HUES48 (cell line): Measurements from ENCODE around the gene MOB1B.

Experiments used
- H3K27ac ChIP-seq: one replicate; pipeline ENCODE4 v1.7.0; 2013; ENCODE audit warnings: low read depth, low read length, inconsistent platforms
- H3K27me3 ChIP-seq: 2 replicates; pipeline ENCODE4 v1.6.1; 2013; ENCODE audit warnings: mild to moderate bottlenecking, low read length; ENCODE audit not compliant: control insufficient read depth, insufficient read depth
- H3K36me3 ChIP-seq: 2 replicates; pipeline ENCODE4 v1.6.1; 2013; ENCODE audit warnings: low read length; ENCODE audit not compliant: control insufficient read depth, insufficient read depth
- H3K4me1 ChIP-seq: 2 replicates; pipeline ENCODE4 v1.6.1; 2013; ENCODE audit warnings: mild to moderate bottlenecking, low read length; ENCODE audit not compliant: control insufficient read depth, insufficient read depth
- H3K4me3 ChIP-seq: 2 replicates; pipeline ENCODE4 v1.5.1; 2013; ENCODE audit warnings: mild to moderate bottlenecking, low read depth, low read length
- H3K9ac ChIP-seq: 2 replicates; pipeline ENCODE4 v1.6.1; 2013; ENCODE audit warnings: mild to moderate bottlenecking, low read depth, low read length, moderate library complexity
- H3K9me3 ChIP-seq: 2 replicates; pipeline ENCODE4 v1.6.1; 2013; ENCODE audit warnings: low read length; ENCODE audit not compliant: control insufficient read depth, insufficient read depth

Gene MOB1B

DNA sequence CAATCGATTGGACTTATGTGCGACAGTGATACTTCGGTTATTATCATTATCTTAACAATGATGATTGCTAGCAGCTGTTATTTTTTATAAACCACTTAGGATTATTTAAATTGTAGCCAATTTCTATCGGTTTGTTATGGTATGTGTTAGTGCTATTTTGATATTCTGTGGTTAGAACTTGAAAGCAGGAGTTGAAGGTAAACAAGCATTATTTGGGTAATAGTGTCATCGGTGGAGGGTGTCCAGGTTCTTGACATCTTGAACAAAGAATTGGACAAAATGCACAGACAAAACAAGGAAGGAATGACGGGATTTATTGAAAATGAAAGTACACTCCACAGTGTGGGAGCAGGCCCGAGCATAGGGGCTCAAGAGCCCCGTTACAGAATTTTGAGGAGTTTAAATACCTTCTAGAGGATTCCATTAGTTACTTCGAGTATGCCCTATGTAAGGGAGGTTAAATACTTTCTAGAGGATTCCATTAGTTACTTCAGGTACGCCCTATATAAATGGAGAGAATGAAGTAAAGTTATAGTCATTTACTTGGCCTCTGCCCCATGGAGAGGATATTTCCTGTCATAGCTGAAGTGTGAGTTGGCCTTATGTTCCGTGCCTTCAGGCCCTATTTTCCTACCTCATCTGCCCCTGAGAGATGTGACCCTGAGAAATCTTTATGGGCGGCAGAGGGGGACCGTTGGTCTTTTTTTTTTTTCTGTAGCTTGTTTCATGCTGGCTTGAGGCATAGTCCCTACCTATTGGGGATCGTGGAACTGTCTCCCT is 13.1 kb downstream of the MOB1B start:
- Histone ChIP-seq H3K9ac (no peak overlapping the region), H3K4me1 (no peaks in the 10 kb centered on the region; the same call in 1 of the 2 replicates), H3K27ac (no peak overlapping the region), H3K4me3 (no peak overlapping the region), H3K9me3 (peaks cover 7% of the 10 kb centered on the region; the same call in 1 of the 2 replicates), H3K36me3 (0 out of 2 replicates have a peak, but pooled peaks cover 4% of the 10 kb centered on the region), H3K27me3 (no peaks in the 10 kb centered on the region)

- Histone ChIP-seq H3K9ac (no peak overlapping the region), H3K4me1 (no peaks in the 10 kb centered on the region; the same call in 1 of the 2 replicates), H3K9me3 (peaks cover 15% of the 10 kb centered on the region; the same call in 1 of the 2 replicates), H3K36me3 (0 out of 2 replicates have a peak, but pooled peaks cover 4% of the 10 kb centered on the region), H3K27ac (no peak overlapping the region), H3K4me3 (no peak overlapping the region), H3K27me3 (no peaks in the 10 kb centered on the region)
Observed at GRCh38 chr4:70915874-70916559, 13.8 kb downstream of the MOB1B start.

GRCh38 chr4:70920592-70920991 is 18.4 kb downstream of the MOB1B start:
- H3K9me3 ChIP-seq: peaks cover 16% of the 10 kb centered on the region; the same call in 1 of the 2 replicates
- H3K9ac ChIP-seq: no peak overlapping the region
- H3K27me3 ChIP-seq: no peaks in the 10 kb centered on the region
- no peak overlapping the region for H3K4me3 ChIP-seq
- H3K36me3 ChIP-seq: no peaks in the 10 kb centered on the region
- no peak overlapping the region for H3K27ac ChIP-seq
- H3K4me1 ChIP-seq: peaks cover 26% of the 10 kb centered on the region

DNA sequence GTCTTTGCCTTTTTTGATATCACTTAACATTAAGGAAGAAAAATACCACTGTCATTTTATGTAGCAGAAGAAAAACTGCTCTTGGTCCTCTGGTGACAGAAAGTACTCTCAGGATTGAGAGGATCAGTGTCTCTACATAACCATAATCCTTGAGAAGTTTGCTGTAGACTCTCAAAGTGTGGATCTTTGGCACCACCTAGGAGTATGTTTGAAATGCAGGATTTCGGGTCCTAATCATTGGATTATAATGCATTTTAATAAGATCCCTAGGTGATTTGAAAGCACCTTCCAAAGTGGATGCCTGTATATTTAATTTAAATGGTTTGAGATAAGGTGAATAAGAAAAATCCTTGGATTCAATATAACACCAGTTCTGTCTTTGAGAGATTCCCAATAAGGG is 23.2 kb downstream of the MOB1B start:
- H3K36me3 ChIP-seq: no peaks in the 10 kb centered on the region
- no peak overlapping the region for H3K27ac ChIP-seq
- H3K9ac ChIP-seq: no peak overlapping the region
- peaks cover 7% of the 10 kb centered on the region; the same call in 1 of the 2 replicates for H3K9me3 ChIP-seq
- no peak overlapping the region for H3K4me3 ChIP-seq
- H3K4me1 ChIP-seq: peaks cover 39% of the 10 kb centered on the region
- no peaks in the 10 kb centered on the region for H3K27me3 ChIP-seq

DNA sequence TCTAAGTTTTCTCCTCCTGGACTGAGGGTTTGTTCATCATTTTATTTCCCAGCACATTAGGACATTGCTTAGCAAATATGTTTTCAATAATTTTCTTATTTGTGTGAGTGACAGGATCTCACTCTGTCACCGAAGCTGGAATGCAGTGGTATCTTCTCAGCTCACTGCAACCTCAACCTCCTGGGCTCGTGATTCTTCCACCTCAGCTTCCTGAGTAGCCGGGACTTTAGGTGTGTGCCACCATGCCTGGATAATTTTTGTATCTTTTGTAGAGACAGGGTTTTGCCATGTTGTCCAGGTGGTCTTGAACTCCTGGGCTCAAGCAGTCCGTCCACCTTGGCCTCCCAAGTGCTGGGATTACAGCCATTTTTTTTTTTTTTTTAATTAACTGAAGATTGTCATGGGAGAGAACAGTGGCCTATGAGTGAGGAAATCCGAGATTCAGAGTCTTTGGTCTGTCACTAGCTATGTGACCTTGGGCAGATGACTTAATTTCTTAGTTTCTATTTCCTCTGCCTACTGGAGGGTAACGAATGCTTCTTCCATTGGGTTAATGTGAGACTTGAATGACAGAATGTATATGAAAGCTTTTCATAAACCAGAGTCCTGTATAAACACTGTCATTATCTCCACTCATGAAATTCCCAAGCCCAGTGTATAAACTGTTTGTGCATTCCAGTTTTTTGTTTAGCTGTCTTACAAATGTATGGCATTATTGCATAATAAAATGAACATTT is 23.9 kb downstream of the MOB1B start:
- Histone ChIP-seq H3K36me3 (no peaks in the 10 kb centered on the region), H3K9ac (no peak overlapping the region), H3K4me3 (no peak overlapping the region), H3K9me3 (0 out of 2 replicates have a peak, but pooled peaks cover under 1% of the 10 kb centered on the region), H3K27ac (no peak overlapping the region), H3K4me1 (peaks cover 39% of the 10 kb centered on the region), H3K27me3 (no peaks in the 10 kb centered on the region)

DNA sequence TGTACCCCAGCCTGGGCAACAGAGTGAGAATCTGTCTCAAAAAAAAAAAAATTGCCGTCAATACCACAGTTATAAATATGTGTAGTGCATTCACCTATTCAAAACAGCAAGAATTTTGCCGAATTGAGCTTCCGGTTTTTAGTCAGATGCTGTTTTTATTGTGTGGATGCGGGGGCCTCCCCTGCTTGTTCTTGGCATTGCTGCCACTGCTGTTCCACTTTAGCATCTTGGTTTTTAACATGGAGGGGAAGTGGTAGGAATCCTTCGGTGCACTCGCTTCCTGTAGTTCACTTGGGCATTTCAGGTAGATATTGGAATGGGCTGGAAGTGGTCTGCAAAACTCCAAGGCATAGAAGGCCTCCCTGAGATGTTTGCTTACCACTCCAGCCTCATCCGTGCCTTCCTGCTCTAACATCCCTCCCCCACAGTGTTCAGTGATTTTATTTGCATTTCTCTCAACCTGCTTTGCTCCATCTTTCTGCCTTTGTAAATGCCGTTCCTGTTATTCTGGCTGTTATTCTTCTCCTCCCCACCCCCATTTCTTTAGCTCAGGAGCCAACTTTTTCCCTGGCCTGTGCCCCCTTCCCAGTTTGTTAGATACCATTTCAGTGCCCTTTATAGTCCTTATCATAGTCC is 25.5 kb downstream of the MOB1B start:
- Histone ChIP-seq H3K36me3 (no peaks in the 10 kb centered on the region), H3K4me1 (peaks cover 34% of the 10 kb centered on the region), H3K27ac (no peak overlapping the region), H3K9me3 (no peaks in the 10 kb centered on the region), H3K9ac (no peak overlapping the region), H3K27me3 (no peaks in the 10 kb centered on the region), H3K4me3 (no peak overlapping the region)

DNA sequence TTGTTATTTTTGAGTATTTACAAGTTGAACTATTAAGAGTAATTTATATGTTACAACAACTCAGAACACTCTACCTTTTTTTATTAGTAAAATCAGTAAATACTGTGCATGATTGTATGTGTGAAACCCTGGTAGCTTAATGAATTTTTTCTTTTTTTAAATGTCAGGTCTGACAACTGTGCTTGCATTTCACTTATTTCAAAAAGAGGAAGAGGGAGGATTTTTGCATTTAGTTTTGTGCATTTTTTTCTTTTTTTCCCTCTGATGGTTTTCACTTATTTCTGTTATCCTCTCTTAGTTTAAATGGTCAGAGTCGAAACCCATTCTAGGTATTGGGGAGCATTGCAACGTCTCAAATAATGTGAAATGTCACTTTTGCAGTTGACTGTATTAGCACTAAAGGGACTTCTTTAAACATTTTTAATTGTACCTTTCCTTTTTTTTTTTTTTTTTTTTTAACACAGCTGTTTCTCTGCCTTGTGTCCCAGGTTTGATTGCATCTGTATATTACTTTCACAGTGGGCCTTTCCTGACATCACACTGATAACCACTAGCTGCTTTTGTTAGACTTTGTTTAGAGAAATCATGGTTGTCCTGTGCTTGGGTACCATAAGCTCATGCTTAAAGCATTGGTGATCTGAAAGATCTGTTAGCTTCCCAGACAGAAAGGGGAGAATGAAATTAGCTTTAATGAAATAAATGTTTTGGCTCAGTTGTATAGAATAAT is 28.5 kb downstream of the MOB1B start:
- no peaks in the 10 kb centered on the region for H3K36me3 ChIP-seq
- no peak overlapping the region for H3K9ac ChIP-seq
- H3K4me3 ChIP-seq: no peak overlapping the region
- H3K27ac ChIP-seq: no peak overlapping the region
- H3K9me3 ChIP-seq: no peaks in the 10 kb centered on the region
- H3K4me1 ChIP-seq: peaks cover 12% of the 10 kb centered on the region; the same call in 1 of the 2 replicates
- H3K27me3 ChIP-seq: no peaks in the 10 kb centered on the region

- H3K36me3 ChIP-seq: no peaks in the 10 kb centered on the region
- no peaks in the 10 kb centered on the region for H3K27me3 ChIP-seq
- no peak overlapping the region for H3K9ac ChIP-seq
- no peaks in the 10 kb centered on the region for H3K9me3 ChIP-seq
- peaks cover 8% of the 10 kb centered on the region; the same call in 1 of the 2 replicates for H3K4me1 ChIP-seq
- H3K4me3 ChIP-seq: no peak overlapping the region
- H3K27ac ChIP-seq: no peak overlapping the region
Observed at GRCh38 chr4:70931347-70931746, 29.2 kb downstream of the MOB1B start.

GRCh38 chr4:70932984-70933383 is 30.8 kb downstream of the MOB1B start:
- Histone ChIP-seq H3K9ac (no peak overlapping the region), H3K36me3 (no peaks in the 10 kb centered on the region), H3K4me3 (no peak overlapping the region), H3K4me1 (0 out of 2 replicates have a peak, but pooled peaks cover 4% of the 10 kb centered on the region), H3K27ac (no peak overlapping the region), H3K27me3 (no peaks in the 10 kb centered on the region), H3K9me3 (no peaks in the 10 kb centered on the region)
